ENCODE results near the gene SPRY2. TPM values are rescaled to one million over a fixed set of nuclear protein-coding genes. Genes with fewer than 3 reads are reported as not detected.

SPRY2 gene
- total and polyA plus RNA-seq, 2 of the 13 experiments (the other 11 are each of a cell fraction or from before 2014, with no cell fraction given): 7.4 to 25.1 TPM

DNA sequence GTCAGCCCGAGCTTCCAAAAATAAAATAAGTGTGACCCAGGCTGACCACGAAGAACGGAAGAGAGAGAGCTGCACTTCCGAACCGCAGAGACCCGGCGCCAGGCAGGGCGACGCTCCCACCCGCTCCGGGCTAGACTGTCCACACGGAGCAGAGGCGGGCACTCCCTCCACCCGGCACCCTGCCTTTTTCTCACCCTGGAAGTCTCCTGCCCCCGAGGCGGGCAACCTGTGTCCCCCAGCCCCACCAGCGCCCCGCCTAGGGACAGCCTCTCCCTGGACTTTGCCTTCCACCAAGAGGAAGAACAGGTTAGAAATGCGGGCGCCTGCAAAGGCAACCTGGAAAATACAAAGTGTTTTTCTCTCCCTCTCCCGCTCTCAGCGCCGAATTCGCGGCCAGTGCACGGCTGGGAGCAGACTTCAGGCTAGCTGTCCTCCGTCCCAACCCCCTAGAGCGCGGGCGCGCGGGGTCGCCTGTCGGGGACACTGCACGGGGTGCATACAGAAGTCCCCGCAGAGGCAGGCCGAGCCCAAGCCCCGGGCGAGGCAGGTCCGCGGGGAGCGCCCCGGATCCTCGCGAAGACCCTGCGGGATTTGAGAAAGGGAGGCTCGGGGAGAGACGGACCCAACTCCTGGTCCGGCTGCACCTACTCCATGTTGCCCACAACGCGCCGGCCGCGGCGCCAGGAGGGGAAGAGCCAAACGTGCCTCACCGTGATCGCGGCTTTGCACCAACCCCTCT is 845 bp downstream of the SPRY2 start:
- FAIRE-seq: no peak
- TF ChIP-seq GPN1 (CRISPR knock-in tag; IDR thresholded peaks at IDR 0.05; ENCODE audit: borderline replicate concordance) (no peak), IKZF4 (CRISPR knock-in tag; IDR thresholded peaks at IDR 0.05; ENCODE audit: borderline replicate concordance, low read depth, not compliant biosample characterization) (no peak), NONO (IDR thresholded peaks at IDR 0.05) (no peak), NONO (CRISPR knock-in tag; conservative IDR thresholded peaks at IDR 0.05) (no peak), PITX1 (CRISPR knock-in tag; IDR thresholded peaks at IDR 0.05) (no peak), HOXD1 (CRISPR knock-in tag; IDR thresholded peaks at IDR 0.05) (no peak), ZNF556 (CRISPR knock-in tag; IDR thresholded peaks at IDR 0.05; ENCODE audit: borderline replicate concordance) (no peak), PCBP1 (IDR thresholded peaks at IDR 0.05; ENCODE audit: borderline replicate concordance, low read depth, low read length) (no peak), ZNF788 (CRISPR knock-in tag; IDR thresholded peaks at IDR 0.05; ENCODE audit: borderline replicate concordance) (peak; percentile 25; the same call in 1 of the 2 replicates), ZC3H13 (CRISPR knock-in tag; IDR thresholded peaks at IDR 0.05) (peak; percentile 62; the same call in 1 of the 2 replicates), FOXP1 (IDR thresholded peaks at IDR 0.05) (no peak), FOXP1 (CRISPR knock-in tag; IDR thresholded peaks at IDR 0.05) (no peak), KDM6A (CRISPR knock-in tag; IDR thresholded peaks at IDR 0.05; ENCODE audit: low read depth) (no peak), ZNF234 (CRISPR knock-in tag; conservative IDR thresholded peaks at IDR 0.05) (no peak)
- TF ChIP-seq, protein P1, sequence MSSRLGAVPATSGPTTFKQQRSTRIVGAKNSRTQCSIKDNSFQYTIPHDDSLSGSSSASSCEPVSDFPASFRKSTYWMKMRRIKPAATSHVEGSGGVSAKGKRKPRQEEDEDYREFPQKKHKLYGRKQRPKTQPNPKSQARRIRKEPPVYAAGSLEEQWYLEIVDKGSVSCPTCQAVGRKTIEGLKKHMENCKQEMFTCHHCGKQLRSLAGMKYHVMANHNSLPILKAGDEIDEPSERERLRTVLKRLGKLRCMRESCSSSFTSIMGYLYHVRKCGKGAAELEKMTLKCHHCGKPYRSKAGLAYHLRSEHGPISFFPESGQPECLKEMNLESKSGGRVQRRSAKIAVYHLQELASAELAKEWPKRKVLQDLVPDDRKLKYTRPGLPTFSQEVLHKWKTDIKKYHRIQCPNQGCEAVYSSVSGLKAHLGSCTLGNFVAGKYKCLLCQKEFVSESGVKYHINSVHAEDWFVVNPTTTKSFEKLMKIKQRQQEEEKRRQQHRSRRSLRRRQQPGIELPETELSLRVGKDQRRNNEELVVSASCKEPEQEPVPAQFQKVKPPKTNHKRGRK (CRISPR knock-in tag; IDR thresholded peaks at IDR 0.05): no peak
- TF ChIP-seq, protein P2, sequence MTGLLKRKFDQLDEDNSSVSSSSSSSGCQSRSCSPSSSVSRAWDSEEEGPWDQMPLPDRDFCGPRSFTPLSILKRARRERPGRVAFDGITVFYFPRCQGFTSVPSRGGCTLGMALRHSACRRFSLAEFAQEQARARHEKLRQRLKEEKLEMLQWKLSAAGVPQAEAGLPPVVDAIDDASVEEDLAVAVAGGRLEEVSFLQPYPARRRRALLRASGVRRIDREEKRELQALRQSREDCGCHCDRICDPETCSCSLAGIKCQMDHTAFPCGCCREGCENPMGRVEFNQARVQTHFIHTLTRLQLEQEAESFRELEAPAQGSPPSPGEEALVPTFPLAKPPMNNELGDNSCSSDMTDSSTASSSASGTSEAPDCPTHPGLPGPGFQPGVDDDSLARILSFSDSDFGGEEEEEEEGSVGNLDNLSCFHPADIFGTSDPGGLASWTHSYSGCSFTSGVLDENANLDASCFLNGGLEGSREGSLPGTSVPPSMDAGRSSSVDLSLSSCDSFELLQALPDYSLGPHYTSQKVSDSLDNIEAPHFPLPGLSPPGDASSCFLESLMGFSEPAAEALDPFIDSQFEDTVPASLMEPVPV (CRISPR knock-in tag; IDR thresholded peaks at IDR 0.05): no peak
- TF ChIP-seq, protein P3, sequence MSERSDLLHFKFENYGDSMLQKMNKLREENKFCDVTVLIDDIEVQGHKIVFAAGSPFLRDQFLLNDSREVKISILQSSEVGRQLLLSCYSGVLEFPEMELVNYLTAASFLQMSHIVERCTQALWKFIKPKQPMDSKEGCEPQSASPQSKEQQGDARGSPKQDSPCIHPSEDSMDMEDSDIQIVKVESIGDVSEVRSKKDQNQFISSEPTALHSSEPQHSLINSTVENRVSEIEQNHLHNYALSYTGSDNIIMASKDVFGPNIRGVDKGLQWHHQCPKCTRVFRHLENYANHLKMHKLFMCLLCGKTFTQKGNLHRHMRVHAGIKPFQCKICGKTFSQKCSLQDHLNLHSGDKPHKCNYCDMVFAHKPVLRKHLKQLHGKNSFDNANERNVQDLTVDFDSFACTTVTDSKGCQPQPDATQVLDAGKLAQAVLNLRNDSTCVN (CRISPR knock-in tag; IDR thresholded peaks at IDR 0.05; ENCODE audit: borderline replicate concordance): no peak
- TF ChIP-seq, protein P4, sequence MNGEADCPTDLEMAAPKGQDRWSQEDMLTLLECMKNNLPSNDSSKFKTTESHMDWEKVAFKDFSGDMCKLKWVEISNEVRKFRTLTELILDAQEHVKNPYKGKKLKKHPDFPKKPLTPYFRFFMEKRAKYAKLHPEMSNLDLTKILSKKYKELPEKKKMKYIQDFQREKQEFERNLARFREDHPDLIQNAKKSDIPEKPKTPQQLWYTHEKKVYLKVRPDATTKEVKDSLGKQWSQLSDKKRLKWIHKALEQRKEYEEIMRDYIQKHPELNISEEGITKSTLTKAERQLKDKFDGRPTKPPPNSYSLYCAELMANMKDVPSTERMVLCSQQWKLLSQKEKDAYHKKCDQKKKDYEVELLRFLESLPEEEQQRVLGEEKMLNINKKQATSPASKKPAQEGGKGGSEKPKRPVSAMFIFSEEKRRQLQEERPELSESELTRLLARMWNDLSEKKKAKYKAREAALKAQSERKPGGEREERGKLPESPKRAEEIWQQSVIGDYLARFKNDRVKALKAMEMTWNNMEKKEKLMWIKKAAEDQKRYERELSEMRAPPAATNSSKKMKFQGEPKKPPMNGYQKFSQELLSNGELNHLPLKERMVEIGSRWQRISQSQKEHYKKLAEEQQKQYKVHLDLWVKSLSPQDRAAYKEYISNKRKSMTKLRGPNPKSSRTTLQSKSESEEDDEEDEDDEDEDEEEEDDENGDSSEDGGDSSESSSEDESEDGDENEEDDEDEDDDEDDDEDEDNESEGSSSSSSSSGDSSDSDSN (CRISPR knock-in tag; IDR thresholded peaks at IDR 0.05): peak; percentile 74

More for the DNA sequence above, 845 bp downstream of the SPRY2 start:
- Histone ChIP-seq H3K27me3 (ENCODE audit: control insufficient read depth in 1 of 2, insufficient read depth in 2 of 2, low read length in 2 of 2) (no peaks in the 10 kb centered on the region; a peak in 1 of 5 replicates), H3K4me1 (ENCODE audit: insufficient read depth, low read length) (peaks cover 45% of the 10 kb centered on the region), H2AFZ (ENCODE audit: low read length) (no peak overlapping the region), H3K4me3 (replicated peaks in 1 of 3; ENCODE audit: insufficient read depth in 1 of 3, low read depth in 2 of 3, low read length in 3 of 3) (peak overlapping the region; percentile 77 to 99 (median 97)), H3K9me3 (ENCODE audit: low read length) (no peaks in the 10 kb centered on the region), H3K9ac (ENCODE audit: insufficient read depth, low read depth, low read length) (peak overlapping the region; percentile 95), H3K27ac (ENCODE audit: extremely low read length, insufficient read depth, low read length) (peak overlapping the region; percentile 96), H3K79me2 (ENCODE audit: insufficient read depth, low read length) (peaks cover 55% of the 10 kb centered on the region), H4K20me1 (ENCODE audit: insufficient read depth, low read length) (peaks cover 36% of the 10 kb centered on the region), H3K36me3 (replicated peaks in 1 of 2; ENCODE audit: control insufficient read depth in 1 of 2, insufficient read depth in 2 of 2, low read length in 2 of 2) (peaks cover 5 to 9% of the 10 kb centered on the region in 2 experiments), H3K4me2 (ENCODE audit: low read depth, low read length) (peak overlapping the region; percentile 76)
- TSS peak; percentile 65 for BruUV-seq (replicated peaks)
- ChIA-PET CTCF (ENCODE audit: low intra/inter-chr PET ratio, low total read pairs) (no interaction called here), POLR2A (interaction anchor here (1.0 kb wide), 1 partner anchor 10 kb away, joined by 3 read pairs; no protein-coding TSS in a partner anchor)
- intact Hi-C loops (cut with micrococcal nuclease; ENCODE audit: unreplicated experiment) (loop anchor here (5.0 to 10.0 kb wide), 3 partner anchors 663 to 933 kb away; partner anchors contain the start of gene RBM26), in situ Hi-C loops (cut with HindIII; ENCODE audit: extremely low pct_ligation_motif_present, low pct_unique_long_range_greater_than_20kb) (loop anchor here (25.0 kb wide), 1 partner anchor 928 kb away; the partner anchor contains the start of gene RBM26)
- peak; percentile 19 for ATAC-seq
- WGBS (ENCODE audit: low lambda C conversion rate): 2% methylated on average over 7 of the region's 59 CpGs
- peak; percentile 18 for DNase-seq (ENCODE audit: low spot score)

Measured in HepG2 (cell line).